Raji (cell line): ENCODE measurements around the gene MRPL54.

Experiments used
- POLR2A ChIP-seq: IDR thresholded peaks from 2 replicates; pipeline ENCODE4 v1.6.1; 2011; ENCODE audit warnings: low read depth, low read length, control low read depth; ENCODE audit not compliant: insufficient read depth

The MRPL54 gene

GRCh38 chr19:3762501-3763459 lies at the start of gene MRPL54:
MRPL54 (plus strand) TSS chr19:3762682; CDS start chr19:3762701, 19 bp downstream.
- peak; percentile 85 for TF ChIP-seq POLR2A

DNA sequence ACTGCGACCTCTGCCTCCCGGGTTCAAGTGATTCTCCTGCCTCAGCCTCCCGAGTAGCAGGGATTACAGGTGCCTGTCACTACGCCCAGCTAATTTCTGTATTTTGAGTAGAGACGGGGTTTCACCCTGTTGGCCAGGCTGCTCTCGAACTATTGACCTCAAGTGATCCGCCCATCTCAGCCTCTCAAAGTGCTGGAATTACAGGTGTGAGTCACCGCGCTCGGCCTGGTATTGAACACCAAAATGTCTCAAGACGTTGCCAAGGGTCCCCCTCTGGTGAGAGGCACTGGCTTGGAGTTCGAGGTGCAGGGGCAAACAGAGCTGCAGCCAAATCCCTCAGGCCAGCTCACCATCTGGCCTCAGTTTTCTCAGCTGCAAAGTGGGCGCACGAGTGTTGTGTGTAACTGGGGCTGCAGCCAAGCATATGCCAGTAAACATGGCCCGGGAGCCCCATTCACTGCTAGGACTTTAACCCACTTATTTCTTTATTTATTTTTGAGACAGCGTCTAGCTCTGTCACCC lies 46.3 kb upstream of the MRPL54 start:
- no peak for TF ChIP-seq POLR2A

GRCh38 chr19:3719868-3720267 lies 42.6 kb upstream of the MRPL54 start:
- no peak for TF ChIP-seq POLR2A

- TF ChIP-seq POLR2A = no peak
These were observed 42.0 kb upstream of the MRPL54 start for GRCh38 chr19:3720349-3720917.

DNA sequence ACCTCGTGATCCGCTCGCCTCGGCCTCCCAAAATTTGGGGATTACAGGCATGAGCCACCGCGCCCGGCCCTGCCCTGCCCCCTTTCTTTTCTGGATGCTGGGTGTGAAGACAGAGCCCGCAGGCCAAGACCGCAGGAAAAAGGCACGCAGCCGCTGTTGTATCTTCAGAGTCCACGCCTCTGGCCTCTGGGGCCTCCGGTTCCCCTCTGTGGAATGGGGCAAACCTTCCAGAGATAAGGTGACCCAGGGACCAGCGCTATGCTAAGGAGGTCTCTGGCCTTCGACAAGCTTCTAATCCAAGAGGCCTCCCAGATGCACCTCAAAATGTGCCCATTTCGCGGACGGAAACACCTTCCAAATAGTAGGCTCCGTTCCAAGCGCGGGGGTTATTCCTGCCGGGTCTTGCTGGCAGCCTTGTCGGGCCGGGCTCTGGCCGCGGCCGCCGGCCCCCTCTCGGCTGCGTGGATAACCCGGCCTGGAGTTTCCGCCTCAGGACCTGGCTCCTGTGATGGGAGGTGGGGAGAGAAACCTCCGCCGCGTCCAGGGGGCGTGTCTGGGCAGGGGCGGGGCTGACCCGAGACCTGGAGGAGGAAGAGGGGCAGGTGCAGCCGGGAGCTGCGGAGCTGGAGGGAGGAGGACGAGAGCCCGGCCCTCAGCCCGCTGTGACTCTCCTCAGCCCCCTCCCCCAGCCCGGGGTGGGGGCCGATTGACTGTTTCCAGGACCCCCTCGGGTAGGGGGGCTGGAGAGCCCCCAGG lies 41.2 kb upstream of the MRPL54 start:
- TF ChIP-seq POLR2A = peak; percentile 47; the same call in 1 of the 2 replicates

DNA sequence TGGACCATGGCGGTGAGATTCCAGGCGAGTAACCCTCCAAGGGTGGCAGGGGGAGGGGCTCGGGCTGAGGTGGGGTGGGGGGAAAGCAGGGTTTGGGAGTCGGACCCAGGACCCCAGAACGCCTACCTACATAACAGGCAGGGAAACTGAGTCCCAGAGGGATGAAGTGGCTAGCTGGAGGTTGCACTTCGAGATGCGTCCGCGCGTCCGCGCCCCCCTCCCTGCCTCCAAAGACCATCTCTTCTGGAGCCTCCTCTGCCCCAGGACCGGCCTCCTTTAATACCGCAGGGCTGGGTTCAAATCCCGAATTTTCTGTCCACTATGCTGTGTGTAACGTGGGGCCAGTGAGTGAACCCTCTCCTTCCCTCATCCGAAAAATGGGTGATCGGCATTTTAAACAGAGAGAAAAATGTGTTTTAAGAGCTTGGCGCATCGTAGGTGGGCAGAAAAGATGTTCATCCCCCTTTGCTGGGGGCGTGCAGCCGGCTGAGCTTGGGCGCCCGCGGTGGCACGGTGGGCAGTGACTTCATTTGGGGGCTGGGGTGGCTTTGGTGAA lies 40.5 kb upstream of the MRPL54 start:
- no peak for TF ChIP-seq POLR2A

DNA sequence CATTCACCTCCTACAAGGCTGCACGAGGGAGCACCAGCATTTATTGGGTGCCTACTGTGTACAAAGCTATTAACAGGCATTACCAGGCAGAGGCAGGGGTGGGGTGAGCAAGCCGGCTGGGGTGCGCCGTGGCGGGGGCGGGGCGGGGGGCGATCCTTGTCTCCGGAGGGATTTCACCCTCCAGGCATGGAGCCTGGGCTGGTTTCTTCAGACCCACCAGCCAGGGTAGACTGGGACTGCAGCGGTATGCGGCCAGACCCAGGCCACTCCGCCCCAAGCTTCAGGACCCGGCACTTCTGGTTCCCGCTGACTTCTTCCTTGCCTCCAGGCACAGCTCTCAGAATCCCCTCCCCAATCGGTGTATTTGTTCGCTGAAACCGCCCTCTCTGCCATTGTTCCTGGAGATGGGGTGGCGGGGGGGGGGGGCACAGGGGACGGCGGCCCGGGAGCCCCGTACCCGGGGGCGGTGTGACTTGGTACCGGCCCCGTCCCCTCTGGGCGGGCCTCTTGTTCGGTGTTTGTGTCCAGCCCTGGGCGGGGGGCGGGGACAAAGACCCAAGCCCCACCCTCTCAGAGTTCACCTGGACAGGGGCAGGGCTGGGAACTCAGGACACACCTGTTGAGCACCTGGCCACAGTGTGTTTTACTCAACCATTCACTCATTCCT lies 39.9 kb upstream of the MRPL54 start:
- no peak for TF ChIP-seq POLR2A

DNA sequence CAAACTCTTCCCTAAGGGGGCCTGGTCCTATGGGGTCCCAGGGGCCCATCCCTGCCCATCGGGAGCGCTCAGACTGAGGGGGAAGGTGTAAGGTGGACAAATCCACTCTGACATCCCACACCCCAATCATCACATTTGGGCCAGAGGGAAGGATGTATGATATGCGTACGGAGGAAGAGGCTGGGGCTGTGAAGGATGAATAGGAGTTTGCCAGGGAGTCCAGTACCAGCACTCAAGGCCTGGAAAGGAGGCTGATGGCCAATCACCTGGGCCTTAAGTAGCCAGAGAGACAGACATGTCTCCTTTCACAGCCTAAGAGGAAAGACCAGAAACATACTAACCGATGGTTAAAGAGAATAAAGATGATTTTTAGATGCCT lies 39.4 kb upstream of the MRPL54 start:
- TF ChIP-seq POLR2A = no peak

DNA sequence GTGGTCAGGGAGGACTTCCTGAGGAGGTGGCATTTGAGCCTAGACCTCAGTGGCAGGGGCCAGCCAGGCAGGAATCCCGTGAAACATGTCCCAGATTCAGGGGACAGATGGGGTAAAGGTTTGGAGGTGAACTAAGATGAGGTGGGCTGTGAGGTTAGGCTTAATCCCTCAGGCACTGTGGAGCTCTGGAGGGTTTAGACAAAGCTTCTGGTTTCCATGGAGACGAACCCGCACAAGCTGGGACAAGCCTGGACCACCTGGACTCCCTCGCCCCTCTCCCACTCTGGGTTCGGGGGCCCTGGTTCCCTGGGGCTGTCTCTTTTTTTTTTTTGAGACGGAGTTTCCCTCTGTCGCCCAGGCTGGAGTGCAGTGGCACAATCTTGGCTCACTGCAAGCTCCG lies 38.6 kb upstream of the MRPL54 start:
- TF ChIP-seq POLR2A = no peak

- no peak for TF ChIP-seq POLR2A
These were observed 37.4 kb upstream of the MRPL54 start for GRCh38 chr19:3725121-3725520.

DNA sequence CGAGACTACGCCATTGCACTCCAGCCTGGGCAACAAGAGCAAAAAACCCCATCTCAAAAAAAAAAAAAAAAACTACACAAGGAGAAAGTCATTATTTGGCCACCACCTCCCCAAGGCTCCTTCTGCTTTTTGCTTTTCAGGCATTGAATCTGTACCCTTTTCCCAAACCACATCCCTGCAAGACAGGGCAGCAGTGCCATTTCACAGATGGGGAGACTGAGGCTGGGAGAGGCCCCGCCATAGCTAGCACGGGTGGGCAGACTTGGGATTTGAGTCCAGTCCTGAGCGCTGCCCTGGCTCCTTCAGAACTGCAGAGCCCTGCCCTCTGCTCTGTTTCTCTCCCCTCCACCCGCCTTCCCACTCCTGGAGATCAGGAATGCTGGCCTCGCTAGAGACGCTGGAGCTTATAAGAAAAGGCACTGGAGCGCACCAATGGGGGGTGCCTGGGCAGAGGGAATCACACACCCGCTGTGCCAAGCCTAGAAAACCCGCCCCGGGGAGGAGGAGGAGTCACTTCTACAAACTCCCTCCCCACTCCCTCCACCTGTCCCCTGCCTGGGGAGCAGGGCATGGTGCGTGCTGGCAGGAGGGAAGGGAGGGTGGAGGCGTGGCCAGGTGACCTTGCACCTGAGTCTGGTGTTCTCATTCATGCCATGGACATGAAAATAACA lies 36.7 kb upstream of the MRPL54 start:
- TF ChIP-seq POLR2A = no peak

- TF ChIP-seq POLR2A = no peak
These were observed 32.0 kb upstream of the MRPL54 start for GRCh38 chr19:3730457-3730958.

DNA sequence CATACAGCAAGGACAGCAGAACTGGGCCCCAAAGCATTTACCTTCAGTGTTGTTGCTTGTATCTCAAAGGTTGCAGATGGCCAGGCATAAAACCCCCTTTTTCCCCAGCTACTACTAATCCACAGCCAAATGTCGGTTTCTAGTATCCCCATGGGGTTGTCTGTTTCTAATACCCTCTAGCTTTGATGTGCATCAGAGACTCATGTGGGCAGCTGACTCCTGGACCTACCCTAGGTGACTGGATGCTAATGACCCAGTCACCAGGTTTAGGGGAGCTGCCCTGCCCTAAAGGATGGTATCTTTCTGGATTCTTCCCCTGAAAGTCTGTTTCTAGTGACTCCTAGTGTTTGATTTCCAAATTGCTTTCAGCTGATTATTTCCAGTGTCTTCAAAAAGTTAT lies 30.4 kb upstream of the MRPL54 start:
- TF ChIP-seq POLR2A = no peak
